Activated B cell treated with CpG ODN at 0.5 μM for 24 hours (primary cell): ENCODE data around the gene CXCR2. TPM values are rescaled to one million over a fixed set of nuclear protein-coding genes. Genes with fewer than 3 reads are reported as not detected.

Experiments
- ATAC-seq: fragments of 200-7000 bp; cut with Tn5 transposase; one replicate; pipeline ENCODE4 v1.10.0; 2021; ENCODE audit warnings: low read depth, mild to moderate bottlenecking, moderate library complexity
- CTCF ChIA-PET: fragments of 350-600 bp; sonication (Branson Sonifier 250); formaldehyde crosslinking; loops from one replicate; lab custom pipeline; 2021; ENCODE audit warnings: antibody characterized with exemption; lab: Charles Lee
- POLR2A ChIA-PET: fragments of 350-600 bp; sonication (Branson Sonifier 250); formaldehyde crosslinking; loops from one replicate; lab custom pipeline; 2021; ENCODE audit warnings: antibody characterized with exemption; lab: Charles Lee
- DNase-seq: peaks from one replicate; pipeline ENCODE4 v3.0.0; 2022
- H3K27ac Mint-ChIP-seq: one replicate; pipeline ENCODE4 v1.8.0; 2020; ENCODE audit warnings: mixed read lengths
- H3K27me3 Mint-ChIP-seq: one replicate; pipeline ENCODE4 v1.8.0; 2021; ENCODE audit warnings: mixed read lengths
- H3K36me3 Mint-ChIP-seq: one replicate; pipeline ENCODE4 v1.8.0; 2021; ENCODE audit warnings: low read depth, mixed read lengths
- H3K4me1 Mint-ChIP-seq: one replicate; pipeline ENCODE4 v1.8.0; 2021; ENCODE audit warnings: mixed read lengths
- H3K4me3 Mint-ChIP-seq: one replicate; pipeline ENCODE4 v1.8.0; 2020; ENCODE audit warnings: mild to moderate bottlenecking, mixed read lengths
- H3K9me3 Mint-ChIP-seq: one replicate; pipeline ENCODE4 v1.8.0; 2020; ENCODE audit warnings: mixed read lengths
- CTCF ChIP-seq: fragments of 200-600 bp; IDR thresholded peaks from one replicate; pipeline ENCODE4 v1.8.0; 2022; ENCODE audit warnings: antibody characterized with exemption, mild to moderate bottlenecking
- intact Hi-C: fragments of 100-400 bp; cut with micrococcal nuclease; formaldehyde crosslinking; loops from one replicate; pipeline ENCODE4 v1.15.1; 2024
- total RNA-seq: library from RNA; stranded (reverse); gene quantifications from 2 replicates; pipeline ENCODE4 v1.2.3, GENCODE V29; 2022

Gene CXCR2
- total RNA-seq, 1 donor from 2014 or later = not detected

GRCh38 chr2:218149098-218149497 is 23.3 kb downstream of the CXCR2 start:
- Mint-ChIP-seq H3K36me3 (no peaks in the 10 kb centered on the region), H3K27ac (no peak overlapping the region), H3K4me1 (peaks cover 14% of the 10 kb centered on the region), H3K27me3 (peaks cover 7% of the 10 kb centered on the region), H3K9me3 (no peaks in the 10 kb centered on the region), H3K4me3 (no peak overlapping the region)
- TF ChIP-seq CTCF = no peak
- ChIA-PET CTCF (interaction anchor here (1.1 to 1.2 kb wide), 2 partner anchors 18 to 108 kb away, joined by 3 read pairs; partner anchors contain the start of gene CXCR1), POLR2A (interaction anchor here (0.6 kb wide), 1 partner anchor 124 kb away, joined by 5 read pairs; no protein-coding TSS in a partner anchor)
- DNase-seq (no peak), ATAC-seq (no peak)
- intact Hi-C loops = no loop called here

GRCh38 chr2:218149848-218150440 is 24.1 kb downstream of the CXCR2 start:
- H3K27ac Mint-ChIP-seq = no peak overlapping the region
- peaks cover 8% of the 10 kb centered on the region for H3K27me3 Mint-ChIP-seq
- POLR2A ChIA-PET = interaction anchor here (0.6 kb wide), 1 partner anchor 125 kb away, joined by 5 read pairs; no protein-coding TSS in a partner anchor
- H3K9me3 Mint-ChIP-seq = no peaks in the 10 kb centered on the region
- no peak overlapping the region for H3K4me3 Mint-ChIP-seq
- peak; percentile 47 for ATAC-seq
- no peaks in the 10 kb centered on the region for H3K36me3 Mint-ChIP-seq
- DNase-seq = no peak
- no peak for TF ChIP-seq CTCF
- CTCF ChIA-PET = interaction anchor here (0.5 to 1.2 kb wide), 3 partner anchors 17 to 107 kb away, joined by 3 read pairs; partner anchors contain the start of gene CXCR1
- intact Hi-C loops = no loop called here
- peaks cover 14% of the 10 kb centered on the region for H3K4me1 Mint-ChIP-seq

GRCh38 chr2:218152172-218152571 is 26.3 kb downstream of the CXCR2 start:
- DNase-seq = no peak
- Mint-ChIP-seq H3K9me3 (no peaks in the 10 kb centered on the region), H3K27ac (no peak overlapping the region), H3K27me3 (peaks cover 8% of the 10 kb centered on the region), H3K4me3 (no peak overlapping the region), H3K36me3 (no peaks in the 10 kb centered on the region), H3K4me1 (peaks cover 14% of the 10 kb centered on the region)
- TF ChIP-seq CTCF = no peak
- no peak for ATAC-seq
- CTCF ChIA-PET = no interaction called here
- intact Hi-C loops = no loop called here
- POLR2A ChIA-PET = no interaction called here

- Mint-ChIP-seq H3K27ac (no peak overlapping the region), H3K27me3 (peaks cover 10% of the 10 kb centered on the region), H3K4me1 (peaks cover 14% of the 10 kb centered on the region), H3K36me3 (no peaks in the 10 kb centered on the region), H3K9me3 (no peaks in the 10 kb centered on the region), H3K4me3 (no peak overlapping the region)
- CTCF ChIA-PET = no interaction called here
- DNase-seq (no peak), ATAC-seq (no peak)
- POLR2A ChIA-PET = no interaction called here
- no peak for TF ChIP-seq CTCF
- intact Hi-C loops = no loop called here
Measured at GRCh38 chr2:218152777-218153176, 26.9 kb downstream of the CXCR2 start.

GRCh38 chr2:218155953-218156479 is 30.2 kb downstream of the CXCR2 start:
- CTCF ChIA-PET = no interaction called here

More at GRCh38 chr2:218155953-218156479, 30.2 kb downstream of the CXCR2 start:
- ATAC-seq = no peak
- Mint-ChIP-seq H3K27me3 (peaks cover 14% of the 10 kb centered on the region), H3K27ac (no peak overlapping the region), H3K4me3 (no peak overlapping the region), H3K4me1 (no peaks in the 10 kb centered on the region), H3K36me3 (no peaks in the 10 kb centered on the region), H3K9me3 (no peaks in the 10 kb centered on the region)
- TF ChIP-seq CTCF = no peak
- POLR2A ChIA-PET = no interaction called here
- intact Hi-C loops = no loop called here
- DNase-seq = no peak
